ENCODE data around the gene IQSEC3.

The IQSEC3 gene

GRCh38 chr12:211639-212414, 145.3 kb downstream of the IQSEC3 start:
- Mint-ChIP-seq H3K4me1 (peaks cover 38% of the 10 kb centered on the region), H3K9me3 (no peaks in the 10 kb centered on the region), H3K27ac (peak overlapping the region; percentile 82 to 91 (median 85)), H3K4me3 (peak overlapping the region in 1 of 3 experiments; percentile 10), H3K27me3 (ENCODE audit: low read depth) (peaks cover 36% of the 10 kb centered on the region), H3K36me3 (ENCODE audit: low read depth) (no peaks in the 10 kb centered on the region)
- TF ChIP-seq, protein P1, sequence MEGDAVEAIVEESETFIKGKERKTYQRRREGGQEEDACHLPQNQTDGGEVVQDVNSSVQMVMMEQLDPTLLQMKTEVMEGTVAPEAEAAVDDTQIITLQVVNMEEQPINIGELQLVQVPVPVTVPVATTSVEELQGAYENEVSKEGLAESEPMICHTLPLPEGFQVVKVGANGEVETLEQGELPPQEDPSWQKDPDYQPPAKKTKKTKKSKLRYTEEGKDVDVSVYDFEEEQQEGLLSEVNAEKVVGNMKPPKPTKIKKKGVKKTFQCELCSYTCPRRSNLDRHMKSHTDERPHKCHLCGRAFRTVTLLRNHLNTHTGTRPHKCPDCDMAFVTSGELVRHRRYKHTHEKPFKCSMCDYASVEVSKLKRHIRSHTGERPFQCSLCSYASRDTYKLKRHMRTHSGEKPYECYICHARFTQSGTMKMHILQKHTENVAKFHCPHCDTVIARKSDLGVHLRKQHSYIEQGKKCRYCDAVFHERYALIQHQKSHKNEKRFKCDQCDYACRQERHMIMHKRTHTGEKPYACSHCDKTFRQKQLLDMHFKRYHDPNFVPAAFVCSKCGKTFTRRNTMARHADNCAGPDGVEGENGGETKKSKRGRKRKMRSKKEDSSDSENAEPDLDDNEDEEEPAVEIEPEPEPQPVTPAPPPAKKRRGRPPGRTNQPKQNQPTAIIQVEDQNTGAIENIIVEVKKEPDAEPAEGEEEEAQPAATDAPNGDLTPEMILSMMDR (IDR thresholded peaks at IDR 0.05; ENCODE audit: unreplicated experiment in 3 of 3) = no peak

GRCh38 chr12:212415-212714, 145.8 kb downstream of the IQSEC3 start:
- H3K4me3 Mint-ChIP-seq = peak overlapping the region in 1 of 3 experiments; percentile 10
- no peaks in the 10 kb centered on the region for H3K9me3 Mint-ChIP-seq
- H3K36me3 Mint-ChIP-seq (ENCODE audit: low read depth) = no peaks in the 10 kb centered on the region
- TF ChIP-seq, protein P1 (IDR thresholded peaks at IDR 0.05; ENCODE audit: unreplicated experiment in 3 of 3) = no peak
- peaks cover 38% of the 10 kb centered on the region for H3K4me1 Mint-ChIP-seq
- H3K27ac Mint-ChIP-seq = peak overlapping the region; percentile 85 to 94 (median 91)
- peaks cover 41% of the 10 kb centered on the region for H3K27me3 Mint-ChIP-seq (ENCODE audit: low read depth)

GRCh38 chr12:212715-213526, 146.4 kb downstream of the IQSEC3 start:
- Mint-ChIP-seq H3K27me3 (ENCODE audit: low read depth) (peaks cover 44% of the 10 kb centered on the region), H3K27ac (peak overlapping the region; percentile 85 to 94 (median 91)), H3K4me3 (peak overlapping the region in 2 of 3 experiments; percentile 35 to 44), H3K4me1 (peaks cover 39% of the 10 kb centered on the region), H3K9me3 (no peaks in the 10 kb centered on the region), H3K36me3 (ENCODE audit: low read depth) (no peaks in the 10 kb centered on the region)
- TF ChIP-seq, protein P1 (IDR thresholded peaks at IDR 0.05; ENCODE audit: unreplicated experiment in 3 of 3) = no peak

- TF ChIP-seq, protein P1 (IDR thresholded peaks at IDR 0.05; ENCODE audit: unreplicated experiment in 3 of 3) = no peak
- Mint-ChIP-seq H3K36me3 (ENCODE audit: low read depth) (no peaks in the 10 kb centered on the region), H3K4me3 (peak overlapping the region in 1 of 3 experiments; percentile 44), H3K27me3 (ENCODE audit: low read depth) (peaks cover 45% of the 10 kb centered on the region), H3K4me1 (peaks cover 44% of the 10 kb centered on the region), H3K27ac (peak overlapping the region; percentile 85 to 94 (median 91)), H3K9me3 (no peaks in the 10 kb centered on the region)
These were observed 147.0 kb downstream of the IQSEC3 start for GRCh38 chr12:213527-213932.

DNA sequence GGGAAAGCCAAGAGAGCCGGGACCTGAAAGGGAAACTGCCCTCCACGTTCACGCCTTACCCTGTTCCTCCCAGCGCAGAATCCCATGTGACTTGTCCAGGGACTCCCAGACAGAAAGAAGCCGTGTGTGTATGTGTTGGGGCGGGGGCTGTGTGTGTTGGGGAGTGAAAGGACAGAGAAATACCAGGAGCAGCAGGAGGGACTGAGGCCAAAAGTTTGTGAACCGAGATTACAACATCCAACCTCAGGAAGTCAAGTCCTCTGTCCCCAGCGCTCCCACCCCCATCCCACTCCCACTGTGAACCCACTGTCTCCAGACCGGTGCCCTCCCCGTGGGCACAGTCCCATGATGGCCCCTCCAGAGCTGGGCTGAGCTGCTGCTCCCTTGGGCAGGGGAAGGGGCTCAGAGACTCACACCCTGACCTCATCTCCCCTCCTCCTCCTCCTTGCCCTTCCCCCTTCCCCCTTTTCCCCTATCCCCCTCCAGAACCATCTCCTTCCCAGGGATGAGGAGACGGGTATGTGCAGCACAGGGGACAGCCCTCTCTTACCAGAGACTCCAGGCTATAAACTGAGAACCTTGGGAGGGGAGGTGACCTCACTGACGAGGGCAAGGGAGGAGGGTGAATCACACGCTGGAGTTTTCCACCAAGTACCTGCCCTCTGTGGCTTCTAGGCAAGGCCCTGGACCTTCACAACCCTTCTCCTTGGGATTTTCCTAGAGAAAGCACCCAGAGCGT, 147.6 kb downstream of the IQSEC3 start, which contains the start of gene SLC6A12:
TSS of gene SLC6A12 (minus strand) at position 155 of the 739 bp plus-strand sequence. CDS start 4,171 bp downstream, outside the sequence.
- H3K27me3 Mint-ChIP-seq (ENCODE audit: low read depth) = peaks cover 48% of the 10 kb centered on the region
- H3K4me3 Mint-ChIP-seq = peak within 1 kb of the TSS in 2 of 3 experiments; percentile 35 to 44
- peaks cover 44% of the 10 kb centered on the region for H3K4me1 Mint-ChIP-seq
- no peaks in the 10 kb centered on the region for H3K9me3 Mint-ChIP-seq
- no peaks in the 10 kb centered on the region for H3K36me3 Mint-ChIP-seq (ENCODE audit: low read depth)
- TF ChIP-seq, protein P1 (IDR thresholded peaks at IDR 0.05; ENCODE audit: unreplicated experiment in 3 of 3) = no peak
- H3K27ac Mint-ChIP-seq = peak within 1 kb of the TSS; percentile 85 to 94 (median 91)
